Panc1 (cell line): ENCODE measurements around the gene HYAL2.

Experiments used
- CTCF ChIP-seq: fragments of 450-650 bp; IDR thresholded peaks from 2 replicates; pipeline ENCODE4 v1.5.1; 2017; ENCODE audit warnings: mild to moderate bottlenecking
- POLR2AphosphoS5 ChIP-seq: IDR thresholded peaks from 2 replicates; pipeline ENCODE4 v1.6.1; 2012; ENCODE audit warnings: mild to moderate bottlenecking, low read depth, low read length, moderate library complexity

- TF ChIP-seq CTCF = no peak
- TF ChIP-seq POLR2AphosphoS5 = no peak
Measured at GRCh38 chr3:50294492-50295403, 27.8 kb downstream of the HYAL2 start.
